GM04503 (cell line): Measurements from ENCODE around the gene CCT7.
"Not testable (repeated sequence)": the region's sequence is repeated elsewhere in the genome, so short reads cannot be mapped to it uniquely, and the experiment has no call there.

Experiments used
- DNase-seq: peaks from one replicate; pipeline ENCODE4 v3.0.0-alpha.2; 2012; ENCODE audit warnings: low read depth

CCT7 gene

GRCh38 chr2:73255907-73256617 is 22.0 kb downstream of the CCT7 start:
- DNase-seq, result no peak

GRCh38 chr2:73256618-73256922 is 22.5 kb downstream of the CCT7 start:
- no peak for DNase-seq

GRCh38 chr2:73257021-73257420 is 22.9 kb downstream of the CCT7 start:
- no peak for DNase-seq

GRCh38 chr2:73257425-73258125 is 23.5 kb downstream of the CCT7 start:
- DNase-seq, result no peak

GRCh38 chr2:73258186-73258912 is 24.2 kb downstream of the CCT7 start:
- no peak for DNase-seq

GRCh38 chr2:73258913-73259215 is 24.8 kb downstream of the CCT7 start:
- no peak for DNase-seq

GRCh38 chr2:73259276-73259675 is 25.2 kb downstream of the CCT7 start:
- DNase-seq, result no peak

GRCh38 chr2:73259704-73260337 is 25.7 kb downstream of the CCT7 start:
- no peak for DNase-seq

- no peak for DNase-seq
Observed at GRCh38 chr2:73260338-73260984, 26.4 kb downstream of the CCT7 start.

- DNase-seq, result no peak
Observed at GRCh38 chr2:73262108-73262651, 28.1 kb downstream of the CCT7 start.

- DNase-seq, result not testable (repeated sequence)
Observed at GRCh38 chr2:73262691-73263429, 28.8 kb downstream of the CCT7 start.

GRCh38 chr2:73263540-73264331 is 29.6 kb downstream of the CCT7 start:
- no peak for DNase-seq

- DNase-seq, result no peak
Observed at GRCh38 chr2:73264332-73264606, 30.2 kb downstream of the CCT7 start.

- DNase-seq, result no peak
Observed at GRCh38 chr2:73264783-73265182, 30.7 kb downstream of the CCT7 start.

- no peak for DNase-seq
Observed at GRCh38 chr2:73265298-73266060, 31.4 kb downstream of the CCT7 start.

- DNase-seq, result no peak
Observed at GRCh38 chr2:73266061-73266901, 32.2 kb downstream of the CCT7 start.

GRCh38 chr2:73267008-73267407 is 32.9 kb downstream of the CCT7 start:
- no peak for DNase-seq

- DNase-seq, result no peak
Observed at GRCh38 chr2:73268366-73268829, 34.3 kb downstream of the CCT7 start.
